Neural cell (in vitro differentiated cells): ENCODE results near the gene NFXL1. TPM values are rescaled to one million over a fixed set of nuclear protein-coding genes. Genes with fewer than 3 reads are reported as not detected.

Experiments used
- H2AFZ ChIP-seq: fragments of 200-600, 300-800 bp; sonication (generic), shearing (Covaris generic); 2 replicates; pipeline ENCODE4 v1.6.0; 2014; ENCODE audit warnings: low read depth, mild to moderate bottlenecking, antibody characterized with exemption, low read length, moderate library complexity
- H3F3A ChIP-seq: fragments of 200-600 bp; shearing (Covaris generic); 2 replicates; pipeline ENCODE4 v1.6.1; 2016; ENCODE audit warnings: mild to moderate bottlenecking, moderate library complexity, mixed read lengths, antibody characterized with exemption, low read length; ENCODE audit not compliant: insufficient read depth, poor library complexity, severe bottlenecking
- H3K27ac ChIP-seq: fragments of 200-600, 300-800 bp; sonication (generic), shearing (Covaris generic); 2 replicates; pipeline ENCODE4 v1.5.1; 2014; ENCODE audit warnings: mild to moderate bottlenecking, low read length, moderate library complexity
- H3K27me3 ChIP-seq: fragments of 300-800, 200-600 bp; sonication (generic), shearing (Covaris generic); 2 replicates; pipeline ENCODE4 v1.6.0; 2014; ENCODE audit warnings: mild to moderate bottlenecking, low read depth, low read length, moderate library complexity; ENCODE audit not compliant: insufficient read depth
- H3K36me3 ChIP-seq: fragments of 300-800, 200-600 bp; sonication (generic), shearing (Covaris generic); 2 replicates; pipeline ENCODE4 v1.5.1; 2014; ENCODE audit warnings: mild to moderate bottlenecking, antibody characterized with exemption, low read length, moderate library complexity; ENCODE audit not compliant: insufficient read depth
- H3K4me2 ChIP-seq: fragments of 300-800, 200-600 bp; sonication (generic), shearing (Covaris generic); 2 replicates; pipeline ENCODE4 v1.6.0; 2014; ENCODE audit warnings: mild to moderate bottlenecking, low read length
- H3K4me3 ChIP-seq: fragments of 300-800, 200-600 bp; sonication (generic), shearing (Covaris generic); 2 replicates; pipeline ENCODE4 v1.5.1; 2014; ENCODE audit warnings: mild to moderate bottlenecking, low read length, moderate library complexity
- H3K79me2 ChIP-seq: fragments of 200-600 bp; shearing (Covaris generic); replicated peaks from 2 replicates; pipeline ENCODE4 v1.6.0; 2014; ENCODE audit warnings: mild to moderate bottlenecking, low read length, moderate library complexity; ENCODE audit not compliant: insufficient read depth
- H3K9ac ChIP-seq: fragments of 300-800, 200-600 bp; sonication (generic), shearing (Covaris generic); 2 replicates; pipeline ENCODE4 v1.6.1; 2016; ENCODE audit warnings: mild to moderate bottlenecking, low read length, mixed read lengths
- H3K9me2 ChIP-seq: fragments of 200-600 bp; shearing (Covaris generic); 2 replicates; pipeline ENCODE4 v1.6.1; 2016; ENCODE audit warnings: mild to moderate bottlenecking, low read length, mixed read lengths; ENCODE audit not compliant: insufficient read depth
- H3K9me3 ChIP-seq: fragments of 200-600, 300-800 bp; sonication (generic), shearing (Covaris generic); 2 replicates; pipeline ENCODE4 v1.6.1; 2016; ENCODE audit warnings: mild to moderate bottlenecking, mixed run types, low read length, moderate library complexity, mixed read lengths
- H4K20me1 ChIP-seq: fragments of 200-600 bp; shearing (Covaris generic); 2 replicates; pipeline ENCODE4 v1.6.1; 2016; ENCODE audit warnings: mild to moderate bottlenecking, mixed run types; ENCODE audit not compliant: insufficient read depth
- EP300 ChIP-seq: fragments of 450-650 bp; conservative IDR thresholded peaks from 2 replicates; pipeline ENCODE4 v1.6.1; 2014; ENCODE audit warnings: antibody characterized with exemption, mild to moderate bottlenecking, moderate library complexity; ENCODE audit not compliant: poor library complexity, severe bottlenecking
- EZH2 ChIP-seq: fragments of 200-600, 300-800 bp; shearing (Covaris generic), sonication (generic); IDR thresholded peaks from 2 replicates; pipeline ENCODE4 v1.6.1; 2014; ENCODE audit warnings: antibody characterized with exemption, low read length, borderline replicate concordance, mild to moderate bottlenecking; ENCODE audit not compliant: insufficient read depth, poor library complexity, severe bottlenecking
- MXI1 ChIP-seq: fragments of 450-650 bp; conservative IDR thresholded peaks from 2 replicates; pipeline ENCODE4 v1.6.1; 2014; ENCODE audit warnings: antibody characterized with exemption, mild to moderate bottlenecking; ENCODE audit not compliant: poor library complexity, severe bottlenecking
- POLR2AphosphoS5 ChIP-seq: IDR thresholded peaks from 2 replicates; pipeline ENCODE4 v1.6.1; 2012
- RAD21 ChIP-seq: fragments of 450-650 bp; conservative IDR thresholded peaks from 2 replicates; pipeline ENCODE4 v1.6.1; 2014; ENCODE audit warnings: antibody characterized with exemption, mild to moderate bottlenecking, moderate library complexity
- SMC3 ChIP-seq: fragments of 450-650 bp; conservative IDR thresholded peaks from 2 replicates; pipeline ENCODE4 v1.6.1; 2014; ENCODE audit warnings: antibody characterized with exemption, mild to moderate bottlenecking, moderate library complexity; ENCODE audit not compliant: poor library complexity
- TAF1 ChIP-seq: IDR thresholded peaks from 2 replicates; pipeline ENCODE4 v1.6.1; 2012; ENCODE audit warnings: low read depth
- polyA plus RNA-seq: library from polyadenylated mRNA; depleted of rRNA; stranded (reverse); fragments of >200 nt; gene quantifications from 2 replicates; pipeline ENCODE4 v1.2.3, GENCODE V29; 2014
- TF ChIP-seq, protein P1 (sequence below): IDR thresholded peaks from 2 replicates; pipeline ENCODE4 v1.6.1; 2012; ENCODE audit warnings: borderline replicate concordance
- TF ChIP-seq, protein P2 (sequence below): fragments of 450-650 bp; IDR thresholded peaks from 2 replicates; pipeline ENCODE4 v1.5.1; 2014; ENCODE audit warnings: antibody characterized with exemption, mild to moderate bottlenecking, moderate library complexity; ENCODE audit not compliant: poor library complexity, severe bottlenecking

The NFXL1 gene
- polyA plus RNA-seq, 1 donor from 2014 or later = 15.8 TPM

DNA sequence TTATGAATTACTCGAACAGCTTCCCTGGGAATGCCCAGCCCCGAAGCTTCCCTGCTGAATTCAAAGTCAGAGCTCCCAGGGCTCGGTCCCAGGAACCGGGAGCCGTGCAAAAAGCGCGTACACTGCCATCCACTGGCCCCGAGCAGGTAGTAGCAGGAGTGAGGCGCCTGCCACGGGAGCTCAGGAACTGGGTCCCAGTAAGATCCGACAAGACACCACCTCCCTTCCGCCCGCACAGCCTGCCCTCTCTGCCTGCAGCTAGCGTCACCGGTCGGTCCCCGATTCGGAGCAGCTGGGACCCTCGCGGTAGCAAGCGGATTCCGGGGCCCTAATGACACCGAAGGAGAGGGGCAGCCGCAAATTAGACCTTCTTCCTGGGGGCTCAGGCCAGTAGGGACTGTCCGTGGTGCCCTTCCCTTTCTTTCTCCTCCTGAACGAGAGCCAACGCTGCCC, 77.7 kb downstream of the NFXL1 start:
- Histone ChIP-seq H4K20me1 (no peaks in the 10 kb centered on the region), H3K27ac (no peak overlapping the region), H3K27me3 (peaks cover 39% of the 10 kb centered on the region), H3K9me2 (no peaks in the 10 kb centered on the region), H3F3A (no peaks in the 10 kb centered on the region), H3K36me3 (no peaks in the 10 kb centered on the region), H3K79me2 (no peaks in the 10 kb centered on the region), H2AFZ (no peak overlapping the region), H3K4me2 (peak overlapping the region; percentile 18), H3K9me3 (no peaks in the 10 kb centered on the region), H3K4me3 (peak overlapping the region; percentile 61), H3K9ac (no peak overlapping the region)
- TF ChIP-seq TAF1 (no peak), MXI1 (no peak), EP300 (no peak), EZH2 (no peak), SMC3 (peak; percentile 75), POLR2AphosphoS5 (no peak), RAD21 (peak; percentile 79)
- TF ChIP-seq, protein P1, sequence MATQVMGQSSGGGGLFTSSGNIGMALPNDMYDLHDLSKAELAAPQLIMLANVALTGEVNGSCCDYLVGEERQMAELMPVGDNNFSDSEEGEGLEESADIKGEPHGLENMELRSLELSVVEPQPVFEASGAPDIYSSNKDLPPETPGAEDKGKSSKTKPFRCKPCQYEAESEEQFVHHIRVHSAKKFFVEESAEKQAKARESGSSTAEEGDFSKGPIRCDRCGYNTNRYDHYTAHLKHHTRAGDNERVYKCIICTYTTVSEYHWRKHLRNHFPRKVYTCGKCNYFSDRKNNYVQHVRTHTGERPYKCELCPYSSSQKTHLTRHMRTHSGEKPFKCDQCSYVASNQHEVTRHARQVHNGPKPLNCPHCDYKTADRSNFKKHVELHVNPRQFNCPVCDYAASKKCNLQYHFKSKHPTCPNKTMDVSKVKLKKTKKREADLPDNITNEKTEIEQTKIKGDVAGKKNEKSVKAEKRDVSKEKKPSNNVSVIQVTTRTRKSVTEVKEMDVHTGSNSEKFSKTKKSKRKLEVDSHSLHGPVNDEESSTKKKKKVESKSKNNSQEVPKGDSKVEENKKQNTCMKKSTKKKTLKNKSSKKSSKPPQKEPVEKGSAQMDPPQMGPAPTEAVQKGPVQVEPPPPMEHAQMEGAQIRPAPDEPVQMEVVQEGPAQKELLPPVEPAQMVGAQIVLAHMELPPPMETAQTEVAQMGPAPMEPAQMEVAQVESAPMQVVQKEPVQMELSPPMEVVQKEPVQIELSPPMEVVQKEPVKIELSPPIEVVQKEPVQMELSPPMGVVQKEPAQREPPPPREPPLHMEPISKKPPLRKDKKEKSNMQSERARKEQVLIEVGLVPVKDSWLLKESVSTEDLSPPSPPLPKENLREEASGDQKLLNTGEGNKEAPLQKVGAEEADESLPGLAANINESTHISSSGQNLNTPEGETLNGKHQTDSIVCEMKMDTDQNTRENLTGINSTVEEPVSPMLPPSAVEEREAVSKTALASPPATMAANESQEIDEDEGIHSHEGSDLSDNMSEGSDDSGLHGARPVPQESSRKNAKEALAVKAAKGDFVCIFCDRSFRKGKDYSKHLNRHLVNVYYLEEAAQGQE = no peak
- TF ChIP-seq, protein P2, sequence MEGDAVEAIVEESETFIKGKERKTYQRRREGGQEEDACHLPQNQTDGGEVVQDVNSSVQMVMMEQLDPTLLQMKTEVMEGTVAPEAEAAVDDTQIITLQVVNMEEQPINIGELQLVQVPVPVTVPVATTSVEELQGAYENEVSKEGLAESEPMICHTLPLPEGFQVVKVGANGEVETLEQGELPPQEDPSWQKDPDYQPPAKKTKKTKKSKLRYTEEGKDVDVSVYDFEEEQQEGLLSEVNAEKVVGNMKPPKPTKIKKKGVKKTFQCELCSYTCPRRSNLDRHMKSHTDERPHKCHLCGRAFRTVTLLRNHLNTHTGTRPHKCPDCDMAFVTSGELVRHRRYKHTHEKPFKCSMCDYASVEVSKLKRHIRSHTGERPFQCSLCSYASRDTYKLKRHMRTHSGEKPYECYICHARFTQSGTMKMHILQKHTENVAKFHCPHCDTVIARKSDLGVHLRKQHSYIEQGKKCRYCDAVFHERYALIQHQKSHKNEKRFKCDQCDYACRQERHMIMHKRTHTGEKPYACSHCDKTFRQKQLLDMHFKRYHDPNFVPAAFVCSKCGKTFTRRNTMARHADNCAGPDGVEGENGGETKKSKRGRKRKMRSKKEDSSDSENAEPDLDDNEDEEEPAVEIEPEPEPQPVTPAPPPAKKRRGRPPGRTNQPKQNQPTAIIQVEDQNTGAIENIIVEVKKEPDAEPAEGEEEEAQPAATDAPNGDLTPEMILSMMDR = peak; percentile 80

DNA sequence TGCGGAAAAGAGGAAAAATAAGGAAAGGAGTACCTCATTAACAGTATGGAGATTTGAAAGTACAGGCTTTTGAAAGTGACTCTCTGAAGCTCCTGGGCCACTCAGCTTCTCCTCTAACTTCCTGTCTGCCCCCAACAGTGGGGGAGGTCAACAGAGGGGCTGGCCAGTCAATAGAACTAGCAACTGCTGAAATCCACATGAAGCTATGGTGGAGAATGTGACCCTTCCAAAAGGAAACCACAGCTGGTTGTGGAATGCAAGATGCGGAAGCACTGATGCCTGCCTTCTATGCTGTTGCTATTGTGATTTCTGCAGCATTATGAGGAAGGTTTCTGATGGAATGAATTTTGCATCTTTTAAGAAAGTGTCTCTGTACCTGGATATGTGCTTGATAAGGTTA, 78.9 kb downstream of the NFXL1 start:
- Histone ChIP-seq H3K79me2 (no peaks in the 10 kb centered on the region), H4K20me1 (no peaks in the 10 kb centered on the region), H3K9me2 (no peaks in the 10 kb centered on the region), H3K9ac (no peak overlapping the region), H3F3A (no peaks in the 10 kb centered on the region), H2AFZ (no peak overlapping the region), H3K36me3 (no peaks in the 10 kb centered on the region), H3K27ac (no peak overlapping the region), H3K4me3 (no peak overlapping the region), H3K9me3 (no peaks in the 10 kb centered on the region), H3K27me3 (peaks cover 39% of the 10 kb centered on the region), H3K4me2 (no peak overlapping the region)
- TF ChIP-seq EP300 (no peak), TAF1 (no peak), MXI1 (no peak), SMC3 (no peak), POLR2AphosphoS5 (no peak), RAD21 (no peak), EZH2 (no peak)
- TF ChIP-seq, protein P1 = no peak
- TF ChIP-seq, protein P2 = no peak
